GM19463 (cell line): Measurements from ENCODE around the gene OTOA.
"Not testable (repeated sequence)": the region's sequence is repeated elsewhere in the genome, so short reads cannot be mapped to it uniquely, and the experiment has no call there.

Source experiments
- ATAC-seq: cut with Tn5 transposase; IDR thresholded peaks from one replicate; pipeline ENCODE4 v1.9.1; 2021; ENCODE audit warnings: mild to moderate bottlenecking, moderate library complexity; ENCODE audit not compliant: unreplicated experiment

Gene OTOA

DNA sequence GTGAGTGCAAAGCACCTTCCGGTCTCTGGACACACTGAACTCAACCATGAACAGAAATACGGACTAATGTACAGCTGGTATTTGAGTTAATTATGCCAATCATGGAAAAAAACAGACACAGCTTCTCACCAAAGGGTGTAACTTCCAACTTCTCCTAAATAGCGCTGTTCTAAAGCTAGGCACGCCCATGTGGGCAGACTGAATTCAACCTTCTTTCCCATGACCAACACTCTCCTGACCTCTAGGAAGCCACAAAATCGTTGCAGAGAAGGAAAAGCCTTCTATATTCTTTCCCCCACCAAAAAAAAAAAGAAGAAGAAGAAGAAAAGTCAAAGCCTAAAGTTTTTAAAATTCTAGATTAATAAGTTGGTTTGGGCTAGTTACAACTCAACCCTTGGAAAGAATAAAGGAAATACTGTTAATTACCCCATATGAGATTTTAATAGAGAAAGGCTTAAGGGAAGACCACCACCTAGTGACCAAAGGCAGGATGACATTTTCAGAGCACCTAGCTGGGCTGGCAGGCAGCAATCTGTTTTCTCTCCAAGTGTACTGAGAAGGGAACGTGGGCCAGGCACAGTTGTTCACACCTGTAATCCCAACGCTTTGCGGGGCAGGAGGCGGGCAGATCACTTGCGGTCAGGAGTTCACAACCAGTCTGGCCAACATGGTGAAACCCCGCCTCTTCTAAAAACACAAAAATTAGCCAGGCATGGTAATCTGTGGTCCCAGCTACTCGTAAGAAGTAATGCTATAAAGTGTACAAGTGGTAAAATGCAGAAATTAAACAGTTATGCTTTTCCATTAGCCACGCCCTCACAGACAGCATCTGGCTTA lies 138.0 kb downstream of the OTOA start:
- ATAC-seq, result not testable (repeated sequence)

GRCh38 chr16:21802375-21802663 lies 138.6 kb downstream of the OTOA start:
- ATAC-seq, result not testable (repeated sequence)
